HepG2 (cell line): ENCODE data around the gene RELL1. TPM values are rescaled to one million over a fixed set of nuclear protein-coding genes. Genes with fewer than 3 reads are reported as not detected.

ENCODE experiments used
- DDIT3 ChIP-seq: sonication (generic); formaldehyde crosslinking; IDR thresholded peaks from 2 replicates; pipeline ENCODE4 v1.4.0; 2020; ENCODE audit warnings: mild to moderate bottlenecking, missing genetic modification reagents
- HDAC2 ChIP-seq: sonication (generic); formaldehyde crosslinking; IDR thresholded peaks from 2 replicates; pipeline ENCODE4 v1.4.0; 2020; ENCODE audit warnings: missing genetic modification reagents
- HMG20A ChIP-seq: IDR thresholded peaks from 2 replicates; pipeline ENCODE4 v1.6.1; 2016; ENCODE audit warnings: borderline replicate concordance
- PRDM15 ChIP-seq: sonication (generic); formaldehyde crosslinking; IDR thresholded peaks from 2 replicates; pipeline ENCODE4 v1.4.0; 2020; ENCODE audit warnings: missing genetic modification reagents
- RAD51 ChIP-seq: fragments of 450-650 bp; IDR thresholded peaks from 2 replicates; pipeline ENCODE4 v1.6.1; 2016; ENCODE audit warnings: borderline replicate concordance
- REPIN1 ChIP-seq: sonication (generic); formaldehyde crosslinking; IDR thresholded peaks from 2 replicates; pipeline ENCODE4 v1.8.0; 2022; ENCODE audit warnings: missing genetic modification reagents, low read depth, mild to moderate bottlenecking, borderline replicate concordance
- SYNCRIP ChIP-seq: fragments of 200-400 bp; formaldehyde crosslinking; IDR thresholded peaks from 2 replicates; pipeline ENCODE4 v1.6.1; 2018; ENCODE audit warnings: mild to moderate bottlenecking, low read depth, low read length; ENCODE audit not compliant: insufficient read depth
- ZBTB49 ChIP-seq: sonication (generic); formaldehyde crosslinking; IDR thresholded peaks from 2 replicates; pipeline ENCODE4 v1.4.0; 2020; ENCODE audit warnings: missing genetic modification reagents, borderline replicate concordance
- ZNF180 ChIP-seq: sonication (generic); formaldehyde crosslinking; IDR thresholded peaks from 2 replicates; pipeline ENCODE4 v1.4.0; 2020; ENCODE audit warnings: low read depth, missing genetic modification reagents, borderline replicate concordance
- ZNF205 ChIP-seq: IDR thresholded peaks from 2 replicates; pipeline ENCODE4 v1.6.1; 2018; ENCODE audit warnings: missing biosample characterization, missing genetic modification reagents
- ZNF3 ChIP-seq: IDR thresholded peaks from 2 replicates; pipeline ENCODE4 v1.7.0; 2017; ENCODE audit warnings: inconsistent platforms
- ZNF407 ChIP-seq: sonication (generic); formaldehyde crosslinking; IDR thresholded peaks from one replicate; pipeline ENCODE4 v1.5.1; 2020; ENCODE audit warnings: mild to moderate bottlenecking, missing genetic modification reagents; ENCODE audit errors: not compliant biosample characterization
- ZNF839 ChIP-seq: sonication (generic); formaldehyde crosslinking; IDR thresholded peaks from 2 replicates; pipeline ENCODE4 v1.4.0; 2020; ENCODE audit warnings: missing genetic modification reagents, mild to moderate bottlenecking, borderline replicate concordance
- ZNF878 ChIP-seq: sonication (generic); formaldehyde crosslinking; IDR thresholded peaks from 2 replicates; pipeline ENCODE4 v1.8.1; 2023; ENCODE audit warnings: mild to moderate bottlenecking, missing genetic modification reagents, moderate library complexity
- polyA plus RNA-seq, 8 experiments: library from polyadenylated mRNA; depleted of rRNA in 3 of 8; stranded (reverse) in 7 of 8; unstranded in 1 of 8; fragments of >200 nt; fragmentation: Illumina TruSeq in 4 of 8; extraction: Trizol in 4 of 8; gene quantifications; 2 replicates each; pipeline versions ENCODE4 v1.2.1 to v1.2.3, GENCODE V29; 2011 to 2016; ENCODE audit warnings: low read depth in 4 of 8, missing spikeins in 1 of 8, mixed read lengths in 1 of 8; ENCODE audit not compliant: insufficient read depth in 1 of 8
- total RNA-seq, 5 experiments: library from RNA; depleted of rRNA; stranded (reverse); fragments of >200 nt; fragmentation: Illumina TruSeq; extraction: Trizol; gene quantifications; 2 replicates each; pipeline ENCODE4 v1.2.3, GENCODE V29; 2016; ENCODE audit warnings: low read depth in 1 of 5

The RELL1 gene
- total and polyA plus RNA-seq, 2 of the 13 experiments (the other 11 are each of a cell fraction or from before 2014, with no cell fraction given), result 8.4 to 58.4 TPM

GRCh38 chr4:37648084-37648817 is 37.9 kb downstream of the RELL1 start (continued):
- TF ChIP-seq PRDM15 (CRISPR knock-in tag), result no peak
- TF ChIP-seq RAD51, result no peak
- peak; percentile 70; the same call in 1 of the 2 replicates for TF ChIP-seq REPIN1 (CRISPR knock-in tag)
- TF ChIP-seq ZNF3 (CRISPR knock-in tag), result no peak
- peak; percentile 85 for TF ChIP-seq HDAC2 (CRISPR knock-in tag)
- peak; percentile 60; the same call in 1 of the 2 replicates for TF ChIP-seq ZNF205 (CRISPR knock-in tag)
- TF ChIP-seq HMG20A (CRISPR knock-in tag), result peak; percentile 88; the same call in 1 of the 2 replicates
- no peak for TF ChIP-seq ZNF407 (CRISPR knock-in tag)
- no peak for TF ChIP-seq ZNF839 (CRISPR knock-in tag)
- peak; percentile 27; the same call in 1 of the 2 replicates for TF ChIP-seq ZNF878 (CRISPR knock-in tag)
- no peak for TF ChIP-seq ZBTB49 (CRISPR knock-in tag)
- TF ChIP-seq DDIT3 (CRISPR knock-in tag), result no peak
- TF ChIP-seq ZNF180 (CRISPR knock-in tag), result no peak
- TF ChIP-seq SYNCRIP, result no peak
